Stimulated activated CD8-positive, alpha-beta memory T cell treated with anti-CD3 and anti-CD28 coated beads, Interleukin-7, amount 100 ng/mL, for 48 hours (primary cell): ENCODE results near the gene DCST2.
"Not testable (repeated sequence)": the region's sequence is repeated elsewhere in the genome, so short reads cannot be mapped to it uniquely, and the experiment has no call there.

Experiments
- DNase-seq, 2 donors: peaks; one replicate each; pipeline ENCODE4 v3.0.0-alpha.2; 2020; ENCODE audit warnings: low read depth in 1 of 2; ENCODE audit errors: extremely low read depth in 1 of 2

Gene DCST2

DNA sequence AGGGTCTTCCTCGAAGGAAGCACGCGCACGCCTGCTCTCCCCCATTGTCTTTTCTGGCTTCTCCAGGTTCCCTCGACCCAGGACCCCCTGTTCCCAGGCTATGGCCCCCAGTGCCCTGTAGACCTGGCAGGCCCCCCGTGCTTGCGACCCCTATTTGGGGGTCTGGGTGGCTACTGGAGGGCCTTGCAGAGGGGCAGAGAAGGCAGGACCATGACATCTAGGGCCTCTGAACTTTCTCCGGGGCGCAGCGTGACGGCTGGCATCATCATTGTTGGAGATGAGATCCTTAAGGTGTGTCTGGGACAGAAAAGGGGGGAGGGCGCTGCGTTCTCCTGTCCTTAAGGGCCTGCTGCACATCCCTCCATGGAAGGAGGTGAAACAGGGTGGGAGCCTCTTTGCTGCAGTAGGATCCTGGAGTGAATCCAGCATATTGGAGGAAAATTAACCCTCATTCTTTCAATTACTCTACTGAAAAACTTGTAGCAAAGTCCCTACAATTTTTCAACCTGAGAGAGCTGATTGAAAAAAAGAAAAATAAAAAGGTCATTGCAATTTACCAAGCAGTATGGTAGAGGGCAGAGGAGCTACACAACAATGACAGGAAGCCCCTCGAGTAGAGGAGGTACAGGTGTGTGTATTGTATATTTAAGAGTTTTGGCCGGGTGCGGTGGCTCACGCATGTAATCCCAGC lies 49.7 kb downstream of the DCST2 start:
- DNase-seq = no peak

DNA sequence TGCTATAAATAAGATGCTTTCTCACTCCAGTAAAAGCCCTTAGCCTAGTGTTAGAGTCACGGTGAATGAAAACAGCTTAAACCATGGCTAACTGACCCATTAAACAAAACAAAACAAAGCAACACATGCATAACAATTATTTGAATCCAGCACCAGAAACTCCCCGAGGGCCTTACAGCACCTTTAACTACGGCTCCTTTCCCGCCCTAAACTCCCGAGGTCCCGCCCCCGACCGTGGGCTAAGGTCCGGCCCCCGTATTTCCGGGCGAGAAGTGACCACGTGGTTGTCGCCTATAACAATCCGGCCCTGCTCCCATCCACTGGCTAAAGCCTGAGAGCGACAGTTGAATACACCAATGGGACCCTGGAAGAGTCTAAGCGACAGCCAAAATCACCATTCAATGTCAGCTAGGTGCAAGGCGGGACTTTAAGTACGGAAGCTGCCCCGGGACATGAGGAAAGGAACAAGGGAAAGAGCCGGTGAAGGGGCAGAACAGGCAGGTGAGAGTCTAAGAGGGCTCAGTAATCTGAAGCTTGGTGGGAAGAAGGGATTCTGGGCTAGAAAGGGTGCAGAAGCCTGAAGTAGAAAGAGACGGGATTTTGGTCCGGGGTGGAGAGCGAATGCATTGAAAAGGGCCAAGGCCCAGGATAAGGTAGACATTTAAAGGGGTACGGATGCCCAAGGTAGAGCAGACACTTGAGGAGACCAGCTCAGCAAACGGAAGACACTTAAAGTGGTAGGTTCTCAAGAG lies 50.5 kb downstream of the DCST2 start, which contains the start of gene FLAD1:
TSS of gene FLAD1 (plus strand) at position 448 of the 752 bp plus-strand sequence. CDS start 351 bp downstream, outside the sequence.
- DNase-seq = peak; percentile 91 to 96

DNA sequence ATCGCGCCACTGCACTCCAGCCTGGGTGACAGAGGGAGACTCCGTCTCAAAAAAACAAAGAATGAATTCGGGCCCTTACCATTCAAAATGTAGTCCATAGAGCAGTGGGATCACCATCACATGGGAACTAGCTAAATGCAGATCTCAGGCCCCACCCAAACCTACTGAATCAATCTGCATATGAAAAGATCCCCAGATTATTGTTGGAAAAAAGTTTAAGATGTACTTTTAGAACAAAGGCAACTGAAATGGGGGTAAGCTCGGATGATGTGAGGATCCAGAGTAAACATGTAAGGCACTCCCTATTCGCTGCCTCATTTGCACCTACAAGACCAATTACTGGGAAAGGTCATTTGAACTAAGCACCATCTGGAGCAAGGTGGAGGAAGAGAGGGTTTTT lies 51.2 kb downstream of the DCST2 start:
- DNase-seq = no peak

DNA sequence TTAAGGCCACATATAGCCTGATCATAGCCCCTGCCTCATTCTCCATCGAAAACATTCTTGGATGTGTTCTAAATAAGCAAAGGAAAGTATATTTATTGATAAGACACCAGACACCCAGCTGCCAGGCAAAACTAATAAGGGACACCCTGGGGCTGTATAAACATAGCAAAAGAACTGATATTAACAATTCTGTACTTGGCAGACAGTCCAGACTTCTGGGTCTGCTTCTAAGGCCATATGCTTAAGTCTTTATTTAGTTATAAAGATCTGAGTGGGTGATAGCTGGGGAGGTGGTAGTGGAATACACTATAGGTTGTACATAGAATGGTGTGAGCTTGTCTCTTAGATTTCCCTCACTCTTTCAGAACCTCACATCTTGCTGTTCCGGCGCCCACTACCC lies 55.2 kb downstream of the DCST2 start:
- no peak for DNase-seq

DNA sequence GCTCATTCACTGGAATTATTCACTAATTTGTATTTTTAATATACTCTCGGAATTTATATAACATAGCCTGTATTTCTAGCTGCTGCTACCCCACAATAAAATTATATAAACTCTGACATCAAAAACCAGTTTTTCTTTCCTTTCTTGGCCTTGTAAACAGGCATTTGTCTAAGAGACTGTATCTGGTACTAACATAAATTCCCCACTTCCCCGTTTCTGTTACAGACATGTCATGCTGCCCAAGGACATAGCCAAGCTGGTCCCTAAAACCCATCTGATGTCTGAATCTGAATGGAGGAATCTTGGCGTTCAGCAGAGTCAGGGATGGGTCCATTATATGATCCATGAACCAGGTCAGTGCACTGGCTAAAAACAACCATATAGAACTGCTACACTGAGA lies 55.8 kb downstream of the DCST2 start:
- DNase-seq = not testable (repeated sequence)

DNA sequence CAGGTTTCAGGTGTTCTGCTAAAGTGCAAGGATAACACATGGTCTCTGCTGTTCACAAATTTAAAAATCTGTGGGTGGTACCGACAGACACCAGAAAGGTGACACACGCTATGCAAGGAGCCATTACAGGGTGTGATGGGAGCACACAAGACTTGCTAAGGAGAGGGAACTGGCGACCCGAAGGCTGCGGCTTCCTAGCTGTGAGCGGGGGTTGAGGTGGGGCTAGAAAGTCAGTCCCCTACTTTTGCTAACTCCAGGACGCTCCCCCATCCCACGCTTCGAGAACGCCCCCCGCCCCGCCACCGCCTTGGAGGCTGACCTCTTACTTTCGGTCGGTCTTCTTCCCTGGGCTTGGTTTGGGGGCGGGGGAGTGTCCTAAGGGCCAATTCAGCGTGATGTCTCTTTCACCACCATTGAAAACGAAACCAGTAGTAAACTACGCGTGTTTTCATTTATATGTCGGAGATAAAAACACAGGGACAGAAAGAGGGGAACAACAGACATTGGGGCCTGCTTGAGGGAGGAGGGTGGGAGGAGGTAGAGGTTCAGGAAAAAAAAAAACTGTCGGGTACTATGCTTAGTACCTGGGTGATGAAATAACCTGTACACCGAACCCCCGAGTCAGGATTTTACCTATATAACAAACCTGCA lies 58.0 kb downstream of the DCST2 start:
- peak; percentile 48 to 69 for DNase-seq

DNA sequence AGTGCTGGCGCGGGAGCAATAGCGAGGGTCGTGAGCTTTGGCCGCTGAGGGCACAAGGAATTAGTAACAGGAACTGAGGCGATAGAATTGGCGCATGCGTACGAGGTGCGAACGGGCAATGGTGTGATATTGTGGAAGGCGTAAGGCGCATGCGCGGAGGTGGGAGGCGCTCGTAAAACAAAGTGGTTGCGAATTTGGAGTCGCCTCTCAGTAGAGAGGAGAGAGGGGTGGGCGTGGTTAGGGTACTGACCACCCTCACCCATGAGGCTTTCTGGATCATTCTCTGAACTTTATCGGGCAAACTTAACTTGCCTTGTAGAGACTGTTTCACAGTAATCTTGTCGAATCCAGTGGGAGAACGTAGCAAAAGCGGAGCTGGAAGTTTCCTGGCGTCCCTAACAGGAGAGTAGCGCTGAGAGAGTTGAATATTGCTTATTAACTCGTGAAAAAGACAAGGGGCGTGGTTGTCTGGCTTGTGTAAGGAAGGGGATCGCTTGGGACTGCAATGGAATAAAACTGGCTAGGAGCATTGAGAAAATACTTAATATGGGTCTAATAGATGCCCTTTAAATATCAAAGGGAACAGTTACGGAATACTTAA lies 58.7 kb downstream of the DCST2 start:
- DNase-seq = peak; percentile 86 to 93

DNA sequence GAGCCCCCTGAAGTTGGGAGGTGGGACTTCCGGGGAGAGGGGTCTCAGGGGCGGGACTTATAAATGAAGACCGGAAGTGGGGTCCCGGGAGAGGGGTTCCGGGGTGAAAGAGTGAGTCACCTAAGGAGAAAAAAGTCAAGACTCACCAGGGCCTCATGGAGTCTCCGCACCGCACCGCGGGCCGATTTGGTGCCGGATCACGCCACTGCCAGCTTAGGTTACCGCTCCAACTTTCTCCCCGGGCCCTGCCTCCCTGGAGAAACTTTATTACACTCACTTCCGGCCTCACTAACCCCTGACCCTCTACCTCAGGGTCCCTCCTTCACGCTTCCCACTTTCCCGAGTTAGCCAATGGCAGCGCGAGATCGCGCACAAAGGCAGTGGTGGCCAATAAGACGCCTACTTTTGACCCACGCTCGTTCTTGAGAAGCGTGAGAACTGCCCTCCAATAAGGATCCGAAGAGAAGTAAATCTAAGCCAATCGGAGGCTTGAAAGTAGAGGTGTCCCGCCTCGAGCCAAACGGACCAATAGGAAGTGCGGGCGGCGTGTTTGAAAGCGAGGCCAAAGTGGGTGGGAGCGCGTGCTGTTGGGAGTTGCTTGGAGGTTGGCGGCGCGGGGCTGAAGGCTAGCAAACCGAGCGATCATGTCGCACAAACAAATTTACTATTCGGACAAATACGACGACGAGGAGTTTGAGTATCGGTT lies 59.3 kb downstream of the DCST2 start, which contains the start of gene CKS1B:
TSS of gene CKS1B (plus strand) at position 580 of the 706 bp plus-strand sequence. CDS start at position 645, 65 bp downstream.
- peak; percentile 88 to 93 for DNase-seq

DNA sequence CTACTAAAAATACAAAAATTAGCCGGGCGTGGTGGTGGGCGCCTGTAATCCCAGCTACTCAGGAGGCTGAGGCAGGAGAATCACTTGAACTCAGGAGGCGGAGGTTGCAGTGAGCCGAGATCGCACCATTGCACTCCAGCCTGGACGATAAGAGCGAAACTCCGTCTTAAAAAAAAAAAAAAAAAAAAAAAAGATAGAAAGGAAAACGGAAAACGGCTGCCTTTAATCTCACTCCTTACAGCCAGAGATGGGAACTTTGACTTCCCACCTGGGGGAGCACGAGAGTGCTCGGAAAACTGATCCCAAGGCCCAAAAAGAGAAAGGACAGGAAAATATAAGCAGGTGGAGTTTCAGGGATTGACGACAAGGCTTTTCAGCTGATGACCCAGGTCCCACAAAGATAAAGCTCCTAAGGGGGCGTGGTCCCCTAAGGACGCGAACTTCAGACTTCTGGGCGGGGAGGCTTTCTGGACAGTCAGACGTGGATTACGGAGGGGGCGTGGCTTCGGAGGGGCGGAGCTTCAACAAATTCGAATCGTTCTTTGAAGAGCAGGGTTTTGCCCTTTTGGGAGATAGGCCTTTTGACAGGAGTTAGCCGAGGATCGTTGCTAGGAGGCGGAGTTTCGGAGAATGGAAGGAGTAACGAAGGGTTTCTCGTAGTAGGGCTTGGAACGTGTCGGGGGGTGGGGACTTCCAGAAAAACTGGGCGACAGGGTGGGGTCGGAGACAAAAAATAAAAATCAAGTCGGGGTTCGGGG lies 60.1 kb downstream of the DCST2 start:
- peak; percentile 84 to 94 for DNase-seq

DNA sequence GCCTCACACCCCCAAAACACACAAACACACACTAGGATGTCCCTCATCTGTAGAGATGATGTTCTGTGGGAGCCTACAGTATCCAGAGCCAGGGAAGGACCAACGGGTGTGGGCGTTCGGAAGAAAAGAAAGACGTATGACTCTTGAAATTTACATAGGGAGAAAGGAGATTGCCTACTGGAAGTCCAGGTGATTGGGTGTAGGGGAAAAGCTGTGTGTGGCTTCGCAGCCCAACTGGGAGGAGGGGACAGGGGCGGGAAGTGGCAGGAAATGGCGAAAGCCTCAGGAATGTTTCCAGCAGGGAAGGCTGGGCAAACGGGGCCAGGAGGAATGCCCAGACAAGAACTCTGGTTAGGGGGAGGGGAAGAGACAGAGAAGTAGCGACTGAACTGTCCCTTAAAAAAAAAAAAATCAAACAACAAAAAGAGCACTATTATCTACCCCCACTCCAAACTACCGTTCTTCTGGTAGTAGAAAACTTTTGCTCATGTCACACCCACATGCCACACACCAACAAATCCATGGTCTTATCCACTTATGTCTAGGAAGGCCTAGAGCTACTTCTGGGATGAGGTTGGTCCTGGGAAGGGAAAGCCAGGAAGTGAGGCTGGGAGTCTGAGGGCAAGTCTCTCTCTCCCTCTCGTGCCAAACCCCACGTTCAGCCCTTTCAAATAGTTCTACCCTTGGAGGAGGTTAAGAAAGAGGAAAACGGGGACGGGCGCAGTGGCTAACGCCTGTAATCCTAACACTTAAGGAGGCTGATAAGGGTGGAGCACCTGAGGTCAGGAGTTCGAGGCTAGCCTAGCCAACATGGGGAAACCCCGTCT lies 60.9 kb downstream of the DCST2 start:
- DNase-seq = no peak

DNA sequence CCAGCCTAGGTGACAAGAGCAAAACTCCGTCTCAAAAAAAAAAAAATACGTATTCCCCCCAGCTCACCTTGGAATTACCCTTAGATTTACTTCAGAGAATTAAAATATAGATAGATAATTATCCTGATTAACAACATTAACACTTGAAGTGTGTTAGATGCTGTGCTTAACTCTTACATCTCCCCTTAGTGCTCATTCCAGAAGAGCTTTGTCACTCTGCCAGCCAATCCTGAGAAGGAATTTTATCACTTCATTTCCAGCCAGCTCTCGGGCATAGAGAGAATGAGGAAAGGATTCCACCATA lies 61.4 kb downstream of the DCST2 start:
- DNase-seq = no peak

DNA sequence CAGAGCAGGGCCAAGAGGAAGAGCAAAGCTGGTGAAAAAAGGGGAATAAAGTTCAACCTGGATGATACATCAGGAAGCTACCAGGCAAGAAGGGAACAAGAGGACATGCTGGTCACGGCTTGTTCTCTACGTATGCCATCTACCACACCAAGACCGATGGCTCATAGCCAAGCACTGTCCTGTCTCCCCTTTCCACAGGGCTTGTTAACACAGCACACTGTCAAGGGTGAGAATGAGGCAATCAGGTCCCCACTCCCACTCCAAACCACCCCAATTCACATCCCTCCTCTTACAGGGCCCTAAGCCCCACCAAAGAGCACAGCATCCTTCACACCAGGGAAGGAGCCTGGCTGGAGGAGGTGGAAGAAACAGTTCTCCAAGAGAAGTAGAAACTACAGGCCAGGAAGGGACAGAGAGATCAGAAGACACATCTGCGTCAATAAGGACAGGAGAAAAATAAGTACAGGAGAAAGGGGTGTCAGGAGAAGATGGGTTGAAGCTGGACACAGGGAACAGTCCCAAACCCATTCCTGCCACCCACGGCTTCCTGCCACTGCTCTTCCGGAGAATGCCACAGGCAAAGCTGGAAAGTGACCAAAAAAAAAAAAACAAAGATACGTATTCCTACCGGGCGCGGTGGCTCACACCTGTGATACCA lies 62.1 kb downstream of the DCST2 start:
- DNase-seq = no peak

DNA sequence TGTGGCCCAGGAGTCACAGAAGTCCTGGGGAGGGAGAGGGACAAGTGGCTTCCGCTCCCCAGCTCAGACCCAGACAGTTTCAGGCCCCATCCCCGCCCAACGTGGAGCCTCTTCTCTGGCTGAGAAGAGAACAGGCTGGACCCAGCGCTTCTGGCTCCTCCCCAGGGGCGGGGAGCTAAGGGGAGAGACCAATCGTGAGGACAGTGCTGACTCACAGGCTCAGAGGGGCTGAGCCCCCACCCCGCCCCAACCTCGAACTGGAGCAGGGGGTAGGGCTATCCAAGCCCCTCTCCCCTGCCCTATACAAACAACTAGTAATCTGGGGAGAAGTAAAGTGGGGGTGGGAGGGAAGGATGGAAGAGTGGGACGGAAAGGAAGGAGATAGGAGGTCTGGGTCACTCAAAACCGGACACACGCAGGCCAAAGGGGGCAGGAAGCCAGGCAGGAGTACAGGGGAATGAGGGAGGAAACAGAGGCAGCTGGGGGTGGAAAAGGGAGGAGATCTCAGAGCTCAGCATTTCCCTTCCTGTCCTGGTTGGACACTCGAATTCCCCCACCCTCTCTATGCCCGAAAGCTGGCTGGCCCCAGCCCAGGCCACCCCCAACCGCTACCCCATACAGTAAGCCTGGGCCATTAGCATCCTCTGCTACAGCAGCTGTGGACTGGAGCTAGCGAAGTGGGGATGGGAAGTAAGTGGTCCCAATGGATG lies 62.8 kb downstream of the DCST2 start, which contains the start of gene SHC1:
TSS of gene SHC1 (minus strand) at position 117 of the 710 bp plus-strand sequence. CDS start 221 bp downstream, outside the sequence.
- peak in 1 of 2 donors; percentile 41 for DNase-seq

DNA sequence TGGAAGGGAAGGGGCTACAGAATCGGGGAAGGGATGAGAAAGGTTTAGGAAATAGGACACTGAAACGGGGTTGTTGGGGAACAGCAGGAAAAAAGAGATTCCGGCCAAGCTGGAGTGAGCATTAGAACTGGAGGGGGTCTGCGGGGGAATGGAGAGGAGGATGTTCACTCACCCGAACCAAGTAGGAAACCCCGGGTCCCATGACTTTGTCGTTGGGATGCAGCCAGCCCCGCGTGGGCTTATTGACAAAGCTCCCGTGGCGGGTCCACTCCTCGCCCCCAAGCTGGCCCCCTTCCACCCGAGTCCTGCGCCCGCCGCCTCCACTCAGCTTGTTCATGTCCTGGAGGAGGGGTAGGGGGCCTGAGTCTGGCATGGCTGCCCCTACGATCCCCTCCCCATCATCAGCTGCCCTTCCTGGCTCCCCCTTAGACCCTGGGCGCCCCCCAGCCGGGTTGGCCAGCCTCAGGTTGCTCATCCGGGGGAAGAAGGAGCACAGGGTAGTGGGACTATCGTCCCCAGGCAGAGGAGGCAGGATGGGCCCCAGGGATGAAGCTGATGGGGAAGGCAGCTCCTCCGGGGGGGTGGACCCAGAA lies 63.6 kb downstream of the DCST2 start:
- DNase-seq = no peak

DNA sequence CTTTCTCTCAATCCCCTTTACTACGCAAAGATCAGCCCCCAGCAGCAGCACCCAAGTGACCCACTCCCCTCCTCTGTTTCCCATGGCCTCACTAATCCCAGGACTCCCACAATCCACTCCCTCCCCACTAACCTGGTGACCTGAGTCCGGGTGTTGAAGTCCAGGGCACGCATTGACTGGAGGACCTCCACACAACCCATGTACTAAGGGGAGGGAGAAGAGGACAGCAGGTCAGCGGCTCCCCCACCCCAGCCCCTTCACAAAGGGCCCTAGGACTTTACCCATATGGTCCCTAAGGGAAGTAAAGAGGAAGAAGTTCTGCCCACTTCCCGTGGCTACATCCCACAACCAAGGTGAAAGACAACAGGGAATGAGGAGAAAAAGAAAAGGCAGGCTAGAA lies 64.3 kb downstream of the DCST2 start:
- DNase-seq = no peak

DNA sequence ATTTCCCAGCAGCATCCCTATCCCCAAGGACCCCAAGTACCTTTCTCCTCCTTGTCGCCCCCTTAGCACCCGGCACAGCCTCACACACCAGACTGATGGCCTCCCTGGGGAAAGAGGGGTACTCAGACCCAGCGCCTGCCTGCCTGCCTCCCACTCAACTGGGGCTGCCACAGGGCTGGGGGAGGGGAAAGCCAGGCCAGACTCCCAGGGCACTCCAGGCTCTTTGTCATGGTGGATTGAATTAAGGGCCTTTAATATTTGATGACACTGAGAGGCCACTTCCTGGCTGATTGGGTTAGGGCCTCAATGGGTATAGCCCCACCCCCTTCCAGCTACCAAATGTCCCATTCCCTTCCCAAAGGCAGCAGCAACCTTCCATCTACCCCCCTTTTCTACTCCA lies 64.8 kb downstream of the DCST2 start:
- DNase-seq = no peak
